Ectodermal cell (in vitro differentiated cells): ENCODE data around the gene KIAA1143.

ENCODE experiments used
- H3K27ac ChIP-seq: 2 replicates; pipeline ENCODE4 v1.7.0; 2013; ENCODE audit warnings: mild to moderate bottlenecking, low read depth, low read length; ENCODE audit not compliant: insufficient read depth, poor library complexity, severe bottlenecking
- H3K27me3 ChIP-seq: 2 replicates; pipeline ENCODE4 v1.7.0; 2013; ENCODE audit warnings: mild to moderate bottlenecking, low read length; ENCODE audit not compliant: insufficient read depth, control insufficient read depth, poor library complexity, severe bottlenecking
- H3K36me3 ChIP-seq: one replicate; pipeline ENCODE4 v1.7.0; 2013; ENCODE audit warnings: low read length; ENCODE audit not compliant: control insufficient read depth, insufficient read depth
- H3K4me1 ChIP-seq: one replicate; pipeline ENCODE4 v1.7.0; 2013; ENCODE audit warnings: low read length; ENCODE audit not compliant: control insufficient read depth, insufficient read depth
- H3K4me3 ChIP-seq: 2 replicates; pipeline ENCODE4 v1.7.0; 2013; ENCODE audit warnings: low read depth, low read length, control low read depth; ENCODE audit not compliant: insufficient read depth
- H3K9me3 ChIP-seq: 2 replicates; pipeline ENCODE4 v1.7.0; 2013; ENCODE audit warnings: mild to moderate bottlenecking, low read length, moderate library complexity; ENCODE audit not compliant: control insufficient read depth
- WGBS, 2 experiments: methylation state at CpG; one replicate each; pipeline ENCODE4 v1.1.7; 2013; ENCODE audit warnings: missing lambda C conversion rate in 2 of 2; 5-methylcytosine and 5-hydroxymethylcytosine counted together

The KIAA1143 gene

GRCh38 chr3:44762170-44762677, 805 bp upstream of the KIAA1143 start:
- H3K4me1 ChIP-seq = no peaks in the 10 kb centered on the region
- no peaks in the 10 kb centered on the region for H3K27me3 ChIP-seq
- H3K4me3 ChIP-seq = peak overlapping the region; percentile 56
- peak overlapping the region; percentile 91 for H3K27ac ChIP-seq
- H3K9me3 ChIP-seq = peaks cover 3% of the 10 kb centered on the region
- peaks cover 31% of the 10 kb centered on the region for H3K36me3 ChIP-seq
- WGBS, 2 experiments = 0 to 2% methylated on average over 8 to 9 of the region's 9 CpGs

- Histone ChIP-seq H3K27ac (no peak overlapping the region), H3K4me1 (no peaks in the 10 kb centered on the region), H3K27me3 (no peaks in the 10 kb centered on the region), H3K9me3 (peaks cover 3% of the 10 kb centered on the region), H3K36me3 (peaks cover 25% of the 10 kb centered on the region), H3K4me3 (peak overlapping the region; percentile 56)
- WGBS, 2 experiments = 3 to 6% methylated on average over 15 of the region's 15 CpGs
Measured at GRCh38 chr3:44761101-44761423, 357 bp downstream of the KIAA1143 start.

DNA sequence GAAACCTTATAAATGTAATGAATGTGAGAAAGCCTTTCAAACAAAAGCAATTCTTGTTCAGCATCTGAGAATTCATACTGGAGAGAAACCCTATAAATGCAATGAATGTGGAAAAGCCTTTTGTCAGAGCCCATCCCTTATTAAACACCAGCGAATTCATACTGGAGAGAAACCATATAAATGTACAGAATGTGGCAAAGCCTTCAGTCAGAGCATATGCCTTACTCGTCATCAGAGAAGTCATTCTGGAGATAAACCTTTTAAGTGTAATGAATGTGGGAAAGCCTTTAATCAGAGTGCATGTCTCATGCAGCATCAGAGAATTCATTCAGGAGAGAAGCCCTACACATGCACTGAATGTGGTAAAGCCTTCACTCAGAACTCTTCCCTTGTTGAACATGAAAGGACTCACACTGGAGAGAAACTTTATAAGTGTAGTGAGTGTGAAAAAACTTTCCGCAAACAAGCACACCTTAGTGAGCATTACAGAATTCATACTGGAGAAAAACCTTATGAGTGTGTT, 26.7 kb downstream of the KIAA1143 start:
- Histone ChIP-seq H3K27ac (no peak overlapping the region), H3K27me3 (no peaks in the 10 kb centered on the region), H3K4me3 (no peak overlapping the region), H3K4me1 (no peaks in the 10 kb centered on the region), H3K9me3 (peaks cover 4% of the 10 kb centered on the region), H3K36me3 (peaks cover 40% of the 10 kb centered on the region)
- 91 to 92% methylated on average over 3 of the region's 3 CpGs for WGBS, 2 experiments

DNA sequence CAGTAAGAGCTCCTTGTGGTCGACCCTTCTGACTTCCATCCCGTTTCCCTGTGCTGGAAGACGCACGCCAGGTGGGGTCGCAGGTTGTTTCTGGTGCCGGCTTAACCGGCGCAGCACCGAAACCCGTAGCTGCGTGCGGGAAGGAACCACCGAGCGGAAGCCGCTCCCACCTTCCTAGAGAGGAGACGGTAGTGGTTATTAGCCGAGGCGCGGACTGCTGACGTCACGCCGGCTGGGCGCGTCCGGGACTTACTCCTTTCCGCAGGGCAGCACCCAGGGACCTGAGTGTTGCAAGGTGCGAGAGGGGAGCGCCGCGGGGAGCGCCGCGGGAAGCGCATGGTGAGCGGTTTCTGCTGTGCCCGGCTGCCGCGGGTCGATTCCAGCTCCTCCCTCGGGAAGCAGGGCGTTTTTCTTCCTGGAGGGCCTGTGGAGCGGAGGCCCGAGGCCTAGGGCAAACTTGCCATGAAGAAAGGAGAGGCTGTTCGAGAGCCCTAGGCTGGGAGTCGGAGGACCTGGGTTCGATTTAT, 32.0 kb downstream of the KIAA1143 start, which contains the start of gene ZNF501:
ZNF501 (plus strand) TSS at position 252 of the 527 bp plus-strand sequence. CDS start 4,787 bp downstream, outside the sequence.
- no peak within 1 kb of the TSS for H3K27ac ChIP-seq
- WGBS, 2 experiments = 5 to 6% methylated on average over 46 of the region's 46 CpGs
- H3K36me3 ChIP-seq = peaks cover 32% of the 10 kb centered on the region
- peak within 1 kb of the TSS; percentile 78 for H3K4me3 ChIP-seq
- H3K27me3 ChIP-seq = no peaks in the 10 kb centered on the region
- H3K9me3 ChIP-seq = peaks cover 9% of the 10 kb centered on the region
- H3K4me1 ChIP-seq = no peaks in the 10 kb centered on the region

DNA sequence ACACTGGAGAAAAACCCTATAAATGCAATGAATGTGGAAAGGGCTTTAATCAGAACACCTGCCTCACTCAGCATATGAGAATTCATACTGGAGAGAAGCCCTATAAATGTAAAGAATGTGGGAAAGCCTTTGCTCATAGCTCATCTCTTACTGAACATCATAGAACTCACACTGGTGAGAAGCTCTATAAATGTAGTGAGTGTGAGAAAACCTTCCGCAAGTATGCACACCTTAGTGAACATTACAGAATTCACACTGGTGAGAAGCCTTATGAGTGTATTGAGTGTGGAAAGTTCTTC, 39.4 kb downstream of the KIAA1143 start:
- peaks cover 41% of the 10 kb centered on the region for H3K36me3 ChIP-seq

GRCh38 chr3:44721231-44722102, 40.0 kb downstream of the KIAA1143 start:
- peaks cover 22% of the 10 kb centered on the region for H3K9me3 ChIP-seq
- peaks cover 41% of the 10 kb centered on the region for H3K36me3 ChIP-seq
- H3K4me1 ChIP-seq = no peaks in the 10 kb centered on the region
- 95 to 97% methylated on average over 8 to 10 of the region's 10 CpGs for WGBS, 2 experiments
- no peak overlapping the region for H3K4me3 ChIP-seq
- H3K27me3 ChIP-seq = no peaks in the 10 kb centered on the region
- no peak overlapping the region for H3K27ac ChIP-seq

More for the DNA sequence above, 39.4 kb downstream of the KIAA1143 start:
- WGBS, 2 experiments = 100% methylated on average over 1 of the region's 1 CpG
- H3K4me1 ChIP-seq = no peaks in the 10 kb centered on the region
- no peak overlapping the region for H3K4me3 ChIP-seq
- H3K9me3 ChIP-seq = peaks cover 22% of the 10 kb centered on the region
- no peak overlapping the region for H3K27ac ChIP-seq
- no peaks in the 10 kb centered on the region for H3K27me3 ChIP-seq

DNA sequence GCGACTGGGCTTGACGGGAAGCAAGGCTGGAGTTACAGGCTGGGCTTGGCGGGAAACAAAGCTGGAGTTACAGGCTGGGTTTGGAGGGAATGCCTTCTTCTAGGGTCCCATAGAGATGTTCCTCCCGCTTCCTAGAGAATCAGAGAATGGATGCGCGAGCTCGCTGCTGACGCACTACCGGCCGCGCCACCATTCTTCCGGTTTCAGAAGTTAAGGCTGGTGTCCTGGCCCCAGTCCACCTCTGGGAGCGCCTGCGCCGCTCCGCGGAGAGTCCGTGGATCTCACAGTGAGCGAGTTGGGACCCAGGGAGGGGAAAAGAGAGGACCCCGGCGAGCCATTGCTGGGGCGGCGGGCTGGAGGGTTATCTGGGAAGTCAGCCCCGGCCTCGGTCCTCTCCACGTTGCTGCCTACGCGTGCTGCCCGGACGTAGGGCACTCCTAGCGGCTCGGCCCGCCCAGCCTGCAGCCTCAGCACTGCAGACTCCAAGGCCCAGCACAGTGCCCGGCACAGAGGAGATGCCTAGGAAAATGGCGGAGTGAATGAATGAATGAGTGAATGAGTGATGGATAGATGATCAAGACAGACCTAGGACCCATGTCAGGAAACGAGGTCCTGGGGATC, 48.9 kb downstream of the KIAA1143 start, which contains the start of gene ZNF502:
ZNF502 (plus strand) TSS at position 206 of the 621 bp plus-strand sequence. CDS start 7,602 bp downstream, outside the sequence.
- Histone ChIP-seq H3K9me3 (no peaks in the 10 kb centered on the region), H3K36me3 (no peaks in the 10 kb centered on the region), H3K4me1 (no peaks in the 10 kb centered on the region), H3K27ac (no peak within 1 kb of the TSS), H3K4me3 (peak within 1 kb of the TSS; percentile 82), H3K27me3 (no peaks in the 10 kb centered on the region)
- 8 to 9% methylated on average over 36 of the region's 36 CpGs for WGBS, 2 experiments
